Upper lobe of left lung (tissue), 6 donors: ENCODE measurements around the gene PLPP1. TPM values are rescaled to one million over a fixed set of nuclear protein-coding genes. Genes with fewer than 3 reads are reported as not detected.

Source experiments
- ATAC-seq, 2 donors: fragments of 200-7000 bp; cut with Tn5 transposase; one replicate each; pipeline ENCODE4 v1.9.1; 2022; ENCODE audit warnings: mild to moderate bottlenecking in 2 of 2, moderate library complexity in 2 of 2; ENCODE audit not compliant: low FRiP score in 2 of 2
- DNase-seq, 2 donors: peaks; one replicate each; pipeline ENCODE4 v3.0.0-alpha.2; 2019 to 2020
- H3K27ac ChIP-seq, 4 donors: fragments of 200-600 bp; sonication (generic); one replicate each; pipeline ENCODE4 v1.5.1; 2016 to 2019
- H3K27me3 ChIP-seq, 4 donors: fragments of 200-600 bp; sonication (generic); one replicate each; pipeline ENCODE4 v1.5.1; 2017 to 2019
- H3K36me3 ChIP-seq, 4 donors: fragments of 200-600 bp; sonication (generic); one replicate each; pipeline ENCODE4 v1.5.1; 2016 to 2019
- H3K4me1 ChIP-seq, 4 donors: fragments of 200-600 bp; sonication (generic); one replicate each; pipeline ENCODE4 v1.5.1; 2018 to 2019
- H3K4me3 ChIP-seq, 4 donors: fragments of 200-600 bp; sonication (generic); one replicate each; pipeline ENCODE4 v1.5.1; 2017 to 2019; ENCODE audit warnings: mild to moderate bottlenecking in 2 of 4, moderate library complexity in 1 of 4
- H3K9me3 ChIP-seq, 4 donors: fragments of 200-600 bp; sonication (generic); one replicate each; pipeline ENCODE4 v1.5.1; 2018 to 2019
- EP300 ChIP-seq, 4 donors: sonication (generic); formaldehyde crosslinking; IDR thresholded peaks; one replicate each; pipeline ENCODE4 v1.5.1; 2017; ENCODE audit warnings: antibody characterized with exemption in 4 of 4, control low read depth in 2 of 4
- POLR2A ChIP-seq, 4 donors: fragments of 450-650 bp; IDR thresholded peaks; one replicate each; pipeline ENCODE4 v1.5.1; 2016 to 2017; ENCODE audit warnings: antibody characterized with exemption in 4 of 4, mild to moderate bottlenecking in 2 of 4
- POLR2AphosphoS5 ChIP-seq, 2 donors: sonication (generic); formaldehyde crosslinking; IDR thresholded peaks; one replicate each; pipeline ENCODE4 v1.5.1; 2017; ENCODE audit warnings: antibody characterized with exemption in 2 of 2
- WGBS, 2 donors: methylation state at CpG; one replicate each; pipeline ENCODE4 v1.1.5; 2017 to 2018; 5-methylcytosine and 5-hydroxymethylcytosine counted together
- total RNA-seq, 6 donors: library from RNA; depleted of rRNA in 4 of 6; stranded (reverse); fragments of >200 nt in 4 of 6; gene quantifications; one replicate each; pipeline versions ENCODE4 v1.1.0 to v1.2.1, GENCODE V29; 2016 to 2021
- TF ChIP-seq, protein P1 (sequence below), 6 experiments: fragments of 450-650 bp in 4 of 6; fragments of 200-600 bp in 2 of 6; sonication (generic) in 2 of 6; IDR thresholded peaks; one replicate each; pipeline ENCODE4 v1.5.1; 2016 to 2019; ENCODE audit warnings: antibody characterized with exemption in 6 of 6
- donor health status: DM: no; HTN: no; CAD: no; lungs with moderate emphysema.
- donor health status: DM: no; HTN: yes; CAD: no; lungs with severe emphysema.

The PLPP1 gene
- total RNA-seq, 6 donors from 2014 or later = 21.0 to 125 (median 65.6) TPM

DNA sequence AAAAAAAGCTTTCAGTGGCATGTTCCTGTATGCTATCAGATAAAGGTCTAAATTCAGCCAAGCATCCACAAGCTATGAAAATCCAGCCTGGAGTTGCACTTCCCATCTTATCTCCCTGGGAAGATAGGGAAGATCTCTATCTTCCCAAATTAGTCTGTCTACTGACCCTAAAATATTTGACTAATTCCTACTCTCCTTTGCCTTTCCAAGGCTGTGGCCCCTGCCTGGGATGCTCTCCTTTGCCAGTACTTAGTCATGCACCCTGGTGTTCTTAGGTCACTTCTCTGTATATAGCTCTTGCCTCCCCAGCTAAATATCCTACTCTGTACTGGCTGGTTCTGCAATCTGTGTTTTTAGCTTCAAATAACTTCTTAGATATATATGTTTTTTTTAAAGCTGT lies 44.0 kb upstream of the PLPP1 start:
- H3K27ac ChIP-seq = no peak overlapping the region
- no peaks in the 10 kb centered on the region for H3K27me3 ChIP-seq
- TF ChIP-seq POLR2A (IDR thresholded peaks at IDR 0.05) = no peak
- no peak for TF ChIP-seq EP300 (IDR thresholded peaks at IDR 0.05)
- TF ChIP-seq POLR2AphosphoS5 (IDR thresholded peaks at IDR 0.05) = no peak
- TF ChIP-seq, protein P1, sequence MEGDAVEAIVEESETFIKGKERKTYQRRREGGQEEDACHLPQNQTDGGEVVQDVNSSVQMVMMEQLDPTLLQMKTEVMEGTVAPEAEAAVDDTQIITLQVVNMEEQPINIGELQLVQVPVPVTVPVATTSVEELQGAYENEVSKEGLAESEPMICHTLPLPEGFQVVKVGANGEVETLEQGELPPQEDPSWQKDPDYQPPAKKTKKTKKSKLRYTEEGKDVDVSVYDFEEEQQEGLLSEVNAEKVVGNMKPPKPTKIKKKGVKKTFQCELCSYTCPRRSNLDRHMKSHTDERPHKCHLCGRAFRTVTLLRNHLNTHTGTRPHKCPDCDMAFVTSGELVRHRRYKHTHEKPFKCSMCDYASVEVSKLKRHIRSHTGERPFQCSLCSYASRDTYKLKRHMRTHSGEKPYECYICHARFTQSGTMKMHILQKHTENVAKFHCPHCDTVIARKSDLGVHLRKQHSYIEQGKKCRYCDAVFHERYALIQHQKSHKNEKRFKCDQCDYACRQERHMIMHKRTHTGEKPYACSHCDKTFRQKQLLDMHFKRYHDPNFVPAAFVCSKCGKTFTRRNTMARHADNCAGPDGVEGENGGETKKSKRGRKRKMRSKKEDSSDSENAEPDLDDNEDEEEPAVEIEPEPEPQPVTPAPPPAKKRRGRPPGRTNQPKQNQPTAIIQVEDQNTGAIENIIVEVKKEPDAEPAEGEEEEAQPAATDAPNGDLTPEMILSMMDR (IDR thresholded peaks at IDR 0.05) = no peak
- H3K4me3 ChIP-seq = no peak overlapping the region
- DNase-seq (no peak), ATAC-seq (peak in 1 of 2 donors; percentile 57)
- peaks cover 9 to 25% (median 15%) of the 10 kb centered on the region in 4 donors for H3K4me1 ChIP-seq
- no peaks in the 10 kb centered on the region for H3K36me3 ChIP-seq
- no peaks in the 10 kb centered on the region for H3K9me3 ChIP-seq

DNA sequence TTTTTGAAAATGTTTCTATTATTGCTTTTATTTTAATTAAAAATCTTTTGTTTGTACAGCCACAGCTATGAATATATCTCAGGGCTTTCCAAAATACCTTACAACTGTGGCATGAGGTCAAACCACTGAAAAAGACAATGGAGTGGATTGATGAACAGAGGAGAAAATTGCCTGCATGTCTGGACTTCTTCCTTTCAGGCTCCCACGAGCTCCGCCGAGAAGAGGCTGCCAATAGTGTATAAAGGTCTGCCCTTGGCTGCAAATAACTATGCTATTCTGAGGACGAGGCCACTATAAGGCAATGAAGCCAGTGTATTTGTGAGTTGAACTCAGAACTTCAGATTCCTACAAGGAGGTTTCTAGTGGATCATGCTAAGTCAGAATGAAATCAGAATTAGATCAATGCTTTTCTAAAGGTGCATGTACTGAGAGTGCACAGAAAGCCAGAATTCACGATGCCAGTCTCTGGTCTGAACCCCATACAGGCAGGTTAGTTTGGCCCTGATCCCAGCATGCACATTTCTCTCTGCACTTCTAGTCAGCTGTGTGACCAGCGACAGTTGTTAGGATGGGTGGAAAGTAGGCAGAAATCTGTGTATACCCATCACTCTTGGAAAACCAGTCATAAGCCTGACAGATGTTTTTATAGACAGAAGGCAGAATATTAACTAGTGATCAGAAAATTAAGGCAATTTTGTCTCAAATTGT lies 42.7 kb upstream of the PLPP1 start:
- H3K9me3 ChIP-seq = no peaks in the 10 kb centered on the region
- H3K4me1 ChIP-seq = peaks cover 9 to 25% (median 15%) of the 10 kb centered on the region in 4 donors
- DNase-seq (no peak), ATAC-seq (peak in 1 of 2 donors; percentile 68)
- no peaks in the 10 kb centered on the region for H3K36me3 ChIP-seq
- TF ChIP-seq, protein P1 (IDR thresholded peaks at IDR 0.05) = no peak
- TF ChIP-seq POLR2AphosphoS5 (IDR thresholded peaks at IDR 0.05) = no peak
- 60 to 71% methylated on average over 6 of the region's 6 CpGs for WGBS, 2 donors
- H3K27me3 ChIP-seq = no peaks in the 10 kb centered on the region
- H3K4me3 ChIP-seq = no peak overlapping the region
- H3K27ac ChIP-seq = peak overlapping the region in 3 of 4 donors; percentile 18 to 63 (median 43)

DNA sequence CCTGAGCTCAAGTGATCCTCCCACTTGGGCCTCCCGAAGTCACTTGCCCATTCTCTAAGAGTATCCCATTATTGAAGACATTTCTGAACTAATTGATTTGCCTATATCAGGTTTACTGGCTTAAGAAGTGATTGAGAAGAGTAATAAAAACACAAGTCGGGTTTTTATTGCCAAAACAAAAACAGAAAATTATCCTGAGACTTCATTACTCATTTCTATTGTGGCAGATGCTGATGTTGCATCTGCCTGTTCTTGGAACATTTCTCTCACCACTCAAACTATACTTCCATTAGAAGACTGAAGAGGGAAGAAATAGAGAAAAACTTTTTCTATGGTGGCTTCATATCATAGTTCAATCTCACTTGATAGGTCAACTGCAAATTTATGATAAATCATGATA lies 41.9 kb upstream of the PLPP1 start:
- Histone ChIP-seq H3K4me1 (peaks cover 9 to 26% (median 17%) of the 10 kb centered on the region in 4 donors), H3K4me3 (no peak overlapping the region), H3K9me3 (no peaks in the 10 kb centered on the region), H3K27ac (peak overlapping the region in 3 of 4 donors; percentile 18 to 63 (median 52)), H3K27me3 (no peaks in the 10 kb centered on the region), H3K36me3 (no peaks in the 10 kb centered on the region)
- ATAC-seq (no peak), DNase-seq (no peak)
- 58 to 69% methylated on average over 2 of the region's 2 CpGs for WGBS, 2 donors
- TF ChIP-seq, protein P1 (IDR thresholded peaks at IDR 0.05) = no peak
- no peak for TF ChIP-seq POLR2AphosphoS5 (IDR thresholded peaks at IDR 0.05)

DNA sequence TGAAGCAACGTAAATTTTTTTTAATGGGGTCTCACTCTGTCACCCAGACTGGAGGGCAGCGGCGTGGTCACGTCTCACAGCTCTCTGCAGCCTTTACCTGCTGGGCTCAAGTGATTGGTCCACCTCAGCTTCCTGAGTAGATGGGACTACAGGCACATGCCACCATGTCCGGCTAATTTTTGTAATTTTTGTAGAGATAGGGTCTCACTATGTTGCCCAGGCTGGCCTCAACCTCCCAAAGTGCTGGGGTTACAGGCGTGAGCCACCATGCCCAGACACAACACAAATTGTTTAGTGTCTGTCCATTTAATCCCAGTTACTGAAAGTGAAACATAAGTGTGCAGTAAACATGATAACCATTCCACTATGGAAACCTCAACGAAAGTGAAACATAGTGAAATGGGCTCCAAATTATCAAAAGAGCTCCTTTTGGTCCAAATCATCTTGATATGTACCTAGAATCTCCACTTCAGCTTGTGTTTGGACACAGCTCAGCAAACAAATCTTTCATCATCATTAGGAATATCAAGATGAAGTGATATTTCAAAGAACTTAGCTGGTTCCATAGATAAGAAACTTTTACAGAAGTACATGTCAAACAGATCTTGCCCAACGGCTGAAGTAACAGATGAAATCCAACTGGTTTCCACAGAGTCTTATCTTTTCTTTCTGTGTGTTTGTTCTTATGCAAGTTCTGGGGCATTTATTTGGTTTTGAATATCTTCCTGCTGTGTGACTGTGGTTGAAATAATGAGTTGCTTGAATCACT lies 41.2 kb upstream of the PLPP1 start:
- peaks cover 9 to 26% (median 17%) of the 10 kb centered on the region in 4 donors for H3K4me1 ChIP-seq
- H3K27me3 ChIP-seq = no peaks in the 10 kb centered on the region
- DNase-seq (no peak), ATAC-seq (peak in 1 of 2 donors; percentile 59)
- 71 to 72% methylated on average over 8 of the region's 8 CpGs for WGBS, 2 donors
- peak overlapping the region in 3 of 4 donors; percentile 8 to 52 (median 18) for H3K27ac ChIP-seq
- H3K9me3 ChIP-seq = no peaks in the 10 kb centered on the region
- TF ChIP-seq EP300 (IDR thresholded peaks at IDR 0.05) (no peak), POLR2AphosphoS5 (IDR thresholded peaks at IDR 0.05) (peak in 1 of 2 donors; percentile 19), POLR2A (IDR thresholded peaks at IDR 0.05) (no peak)
- TF ChIP-seq, protein P1 (IDR thresholded peaks at IDR 0.05) = no peak
- H3K36me3 ChIP-seq = no peaks in the 10 kb centered on the region
- no peak overlapping the region for H3K4me3 ChIP-seq
